Activated T-helper 1 cell treated with anti-CD3 and anti-CD28 coated beads, Interleukin-2, amount 50 U/mL, for 16 hours (primary cell): ENCODE results near the gene S100A6.

Source experiments
- DNase-seq, 2 donors: peaks; one replicate each; pipeline ENCODE4 v3.0.0-alpha.2; 2020; ENCODE audit warnings: low read depth in 1 of 2, low spot score in 1 of 2

S100A6 gene

DNA sequence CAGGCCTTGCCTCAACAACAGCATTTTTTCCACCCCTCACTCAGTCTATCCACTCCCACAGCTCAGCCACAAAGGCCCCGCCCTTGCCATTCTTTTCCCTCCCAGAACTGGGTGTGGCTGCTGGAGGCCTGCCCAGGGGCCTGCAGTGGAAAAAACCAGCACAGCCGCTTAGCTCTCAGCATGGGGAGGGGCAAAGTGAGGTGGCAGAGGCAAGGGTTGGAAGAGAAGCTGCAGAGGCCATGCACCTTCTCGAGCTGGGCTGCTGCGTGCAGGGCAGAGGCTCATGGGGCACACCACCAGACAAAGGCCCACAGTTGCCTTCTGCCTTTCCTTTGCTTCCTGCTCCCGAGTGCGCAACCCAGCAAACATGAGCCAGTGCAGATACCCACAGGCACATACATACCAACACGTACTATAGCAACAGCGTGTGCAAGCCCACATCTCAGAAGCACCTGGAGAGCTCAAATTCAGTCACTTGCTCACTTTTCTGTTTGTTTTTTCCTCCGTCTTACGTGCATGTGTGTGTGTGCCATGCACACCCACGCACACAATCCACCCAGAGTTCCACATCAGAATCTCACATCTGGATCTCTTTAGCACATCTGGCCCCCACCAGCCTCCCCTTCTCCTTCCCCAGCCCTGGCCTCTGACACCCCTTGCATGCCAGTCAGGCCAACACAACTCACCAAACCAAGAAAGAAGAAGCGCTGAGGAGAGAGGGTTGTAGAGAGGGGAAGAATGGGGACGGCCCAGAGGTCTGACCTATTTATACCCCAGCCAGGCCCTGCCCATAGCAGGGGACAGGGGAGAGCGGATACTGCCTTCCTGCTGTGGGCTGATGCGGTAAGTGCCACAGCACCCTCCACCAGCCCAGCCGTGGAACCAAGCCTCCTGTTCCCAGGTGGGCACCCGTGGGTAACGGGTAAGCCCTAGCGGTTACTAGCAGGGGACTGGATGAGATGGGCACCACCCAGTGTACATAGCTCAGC is 9.6 kb upstream of the S100A6 start, which contains the start of gene S100A4:
Gene S100A4, minus strand, starts transcription at position 740 of the 989 bp plus-strand sequence. CDS start 1,012 bp downstream, outside the sequence.
- peak; percentile 74 to 79 for DNase-seq

GRCh38 chr1:153544453-153545066 is 8.8 kb upstream of the S100A6 start:
- DNase-seq: no peak

- no peak for DNase-seq
Observed at GRCh38 chr1:153543736-153544135, 7.9 kb upstream of the S100A6 start.

- DNase-seq: no peak
Observed at GRCh38 chr1:153542956-153543711, 7.3 kb upstream of the S100A6 start.

DNA sequence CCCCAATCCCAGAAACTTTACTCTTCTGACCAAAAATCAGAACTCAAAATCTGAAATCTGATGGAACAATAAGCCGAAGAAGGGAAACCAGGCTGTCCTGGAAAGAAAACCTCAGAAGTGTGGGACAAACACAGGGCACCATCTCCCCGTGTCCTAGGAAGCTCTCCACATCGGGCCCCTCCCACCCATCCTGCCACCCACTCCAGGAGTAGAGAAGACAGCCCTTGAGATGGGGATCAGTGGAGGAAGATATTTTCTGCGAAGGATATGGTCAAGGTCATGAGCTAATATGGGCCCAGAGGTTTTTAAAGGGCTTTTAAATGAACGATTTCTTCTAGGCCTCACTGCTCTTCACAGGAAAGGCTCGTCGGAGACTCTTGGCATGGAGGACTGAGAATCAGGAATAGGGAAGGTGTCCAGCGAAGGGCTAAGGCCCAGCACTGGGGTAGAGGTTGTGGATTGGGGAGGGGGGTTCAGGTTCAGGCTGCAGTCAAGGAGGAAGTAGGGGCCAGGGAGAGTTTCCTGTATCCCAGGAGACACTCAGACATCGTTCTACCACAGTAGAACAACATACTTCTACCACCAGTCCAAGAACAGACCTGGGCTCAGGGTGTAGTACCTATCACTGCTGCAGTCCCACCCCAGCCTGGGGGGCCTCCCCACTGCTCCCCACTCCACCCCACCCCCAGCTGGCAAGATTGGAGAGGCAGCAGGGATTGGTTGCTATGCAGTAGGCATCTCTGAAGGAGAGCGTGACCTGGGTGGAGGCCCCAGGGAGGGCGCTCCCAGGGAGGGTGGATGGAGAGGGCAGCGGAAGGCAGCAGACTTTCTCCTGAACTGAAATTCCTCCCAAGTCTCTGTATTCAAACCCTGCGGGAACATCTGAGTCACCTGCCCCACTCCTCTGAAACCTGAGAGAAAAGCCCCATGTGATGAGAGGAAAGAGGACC is 6.1 kb upstream of the S100A6 start:
- DNase-seq: no peak

GRCh38 chr1:153540394-153541361 is 4.9 kb upstream of the S100A6 start, which contains the start of gene S100A5:
S100A5 (minus strand) TSS chr1:153540934; CDS start chr1:153540191, 743 bp downstream.
- DNase-seq: no peak

- DNase-seq: no peak
Observed at GRCh38 chr1:153539395-153540093, 3.8 kb upstream of the S100A6 start.

GRCh38 chr1:153538315-153538821 is 2.6 kb upstream of the S100A6 start:
- no peak for DNase-seq

- DNase-seq: no peak
Observed at GRCh38 chr1:153537376-153537730, 1.6 kb upstream of the S100A6 start.

DNA sequence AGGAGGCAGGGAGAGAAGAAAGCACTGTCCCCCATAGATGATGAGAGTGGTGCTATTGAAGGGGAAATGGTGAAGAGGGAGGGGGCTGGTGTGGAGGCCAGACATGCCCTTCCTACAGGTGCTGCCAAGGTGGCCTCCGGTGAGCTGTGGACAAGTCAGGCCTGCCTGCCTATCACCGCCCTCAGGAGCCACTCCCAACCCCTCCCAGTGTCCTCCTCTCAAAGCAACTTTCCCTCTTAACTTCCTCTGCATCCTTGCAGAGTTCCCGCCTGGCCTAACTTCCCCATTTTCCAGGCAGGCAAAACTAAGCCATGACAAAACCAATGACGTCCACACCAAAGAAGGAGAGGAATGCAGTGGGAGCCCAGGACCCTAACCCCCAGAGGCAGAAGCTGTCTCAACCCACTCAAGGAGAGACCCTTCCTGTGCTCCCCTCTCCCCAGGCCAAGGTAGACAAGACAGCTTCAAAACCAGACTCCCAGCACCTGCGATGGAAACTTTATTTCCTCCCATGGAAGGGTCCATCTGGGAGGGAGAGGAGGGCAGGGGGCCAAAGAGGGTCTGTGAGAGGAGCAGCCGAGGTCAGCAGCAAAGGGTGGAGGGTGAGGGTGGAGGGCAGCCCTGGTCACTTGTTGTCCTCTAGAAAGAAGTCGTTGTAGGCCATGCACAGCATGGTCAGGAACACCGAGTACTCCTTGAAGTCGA is 1.0 kb upstream of the S100A6 start:
- no peak for DNase-seq

DNA sequence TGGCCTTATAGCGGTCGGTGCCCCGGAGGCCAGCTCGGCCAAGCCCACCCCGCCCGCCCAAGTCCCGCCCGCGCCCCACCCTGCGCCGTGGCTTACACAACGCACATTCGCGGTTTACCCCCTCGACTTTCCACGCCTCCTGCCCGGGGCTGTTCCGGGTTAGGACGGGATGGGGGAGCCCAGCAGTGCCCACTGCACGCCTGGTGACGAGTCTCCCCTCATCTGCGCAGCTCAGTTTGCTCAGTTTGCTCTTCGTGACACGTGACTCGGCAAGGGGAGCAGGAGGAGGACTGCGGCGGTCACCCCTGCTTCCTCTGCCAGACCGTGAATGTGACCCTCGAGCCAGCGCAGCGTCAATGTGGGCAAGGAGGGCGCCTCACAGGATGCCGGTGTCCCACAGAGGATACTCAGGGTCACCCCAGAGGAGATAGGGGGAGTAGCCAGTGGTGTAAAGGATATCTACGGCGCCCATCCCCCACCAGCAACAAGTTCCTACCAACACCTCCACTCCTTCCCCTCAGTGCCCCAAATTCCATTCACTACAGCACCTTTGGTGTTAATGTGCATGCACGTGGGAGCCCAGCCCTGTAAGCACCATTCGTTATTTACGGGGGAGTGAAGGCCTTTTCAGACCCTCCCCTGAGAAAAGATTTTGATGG is 350 bp upstream of the S100A6 start:
- DNase-seq: peak; percentile 65 to 69

- no peak for DNase-seq
Observed at GRCh38 chr1:153534925-153535241, 908 bp downstream of the S100A6 start.

DNA sequence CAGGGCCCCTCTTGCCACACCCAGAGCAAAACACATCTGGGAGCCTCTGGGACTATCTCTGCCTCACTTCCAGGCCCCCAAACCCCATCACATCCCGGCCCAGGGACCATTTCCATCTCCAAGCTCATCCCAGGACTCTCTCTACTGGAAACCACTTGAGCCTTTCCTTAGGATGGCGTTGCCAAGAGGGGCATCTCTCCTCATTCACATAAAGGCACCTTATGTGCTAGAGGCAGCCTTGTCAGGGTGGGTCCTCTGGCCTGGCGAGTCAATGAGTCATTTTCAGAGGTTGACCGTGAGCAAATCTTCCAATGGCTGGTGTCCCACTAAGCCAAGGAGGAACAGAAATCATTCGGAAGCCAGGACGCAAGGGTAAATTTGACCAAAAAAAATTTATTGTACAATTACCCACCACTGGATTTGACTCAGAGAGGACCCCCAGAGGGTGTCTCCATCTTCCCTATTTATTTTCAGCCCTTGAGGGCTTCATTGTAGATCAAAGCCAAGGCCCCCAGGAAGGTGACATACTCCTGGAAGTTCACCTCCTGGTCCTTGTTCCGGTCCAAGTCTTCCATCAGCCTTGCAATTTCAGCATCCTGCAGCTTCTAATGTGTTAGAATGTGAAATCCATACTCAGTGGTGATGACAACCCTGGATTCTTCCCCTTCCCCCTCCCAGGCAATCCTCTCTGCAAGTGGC is 1.4 kb downstream of the S100A6 start:
- DNase-seq: no peak

DNA sequence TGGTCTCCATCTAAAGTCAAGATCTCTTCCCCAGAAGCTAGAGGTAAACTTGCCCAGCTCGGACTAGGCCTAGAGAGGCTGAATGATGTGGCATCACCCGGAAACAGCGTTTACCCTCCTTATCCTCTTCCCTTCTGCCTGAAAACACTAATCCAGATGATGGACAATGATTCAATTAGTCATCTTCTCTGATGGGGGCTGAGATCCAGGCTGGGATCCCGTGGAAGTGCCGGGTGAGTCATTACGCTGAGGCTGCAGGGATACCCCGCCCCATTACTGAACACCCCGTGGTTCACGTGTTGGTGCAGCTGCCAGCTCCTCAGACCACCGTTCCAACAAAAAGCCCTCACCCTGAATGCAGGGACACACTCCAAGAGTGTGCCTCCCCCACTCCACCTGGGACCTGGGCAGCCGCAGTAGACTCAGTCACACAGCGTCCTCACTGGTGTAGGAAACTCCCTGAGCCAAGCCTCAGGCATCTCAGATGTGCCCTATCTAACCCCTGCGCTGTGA is 2.0 kb downstream of the S100A6 start:
- no peak for DNase-seq

- peak; percentile 58 to 69 for DNase-seq
Observed at GRCh38 chr1:153532769-153533599, 2.8 kb downstream of the S100A6 start.

GRCh38 chr1:153532181-153532580 is 3.6 kb downstream of the S100A6 start:
- no peak for DNase-seq
